Esophagus mucosa (tissue), 1 donor: Measurements from ENCODE around the gene SOX12. TPM values are rescaled to one million over a fixed set of nuclear protein-coding genes. Genes with fewer than 3 reads are reported as not detected.

Experiments used
- ATAC-seq: fragments of 200-7000 bp; cut with Tn5 transposase; one replicate; pipeline ENCODE4 v1.9.1; 2020
- total RNA-seq: library from RNA; stranded (reverse); gene quantifications from one replicate; pipeline ENCODE4 v1.2.4, GENCODE V29; 2023
- donor health status: DM: yes; HTN: yes; CAD: no.

Gene SOX12
- 4.5 TPM for total RNA-seq

DNA sequence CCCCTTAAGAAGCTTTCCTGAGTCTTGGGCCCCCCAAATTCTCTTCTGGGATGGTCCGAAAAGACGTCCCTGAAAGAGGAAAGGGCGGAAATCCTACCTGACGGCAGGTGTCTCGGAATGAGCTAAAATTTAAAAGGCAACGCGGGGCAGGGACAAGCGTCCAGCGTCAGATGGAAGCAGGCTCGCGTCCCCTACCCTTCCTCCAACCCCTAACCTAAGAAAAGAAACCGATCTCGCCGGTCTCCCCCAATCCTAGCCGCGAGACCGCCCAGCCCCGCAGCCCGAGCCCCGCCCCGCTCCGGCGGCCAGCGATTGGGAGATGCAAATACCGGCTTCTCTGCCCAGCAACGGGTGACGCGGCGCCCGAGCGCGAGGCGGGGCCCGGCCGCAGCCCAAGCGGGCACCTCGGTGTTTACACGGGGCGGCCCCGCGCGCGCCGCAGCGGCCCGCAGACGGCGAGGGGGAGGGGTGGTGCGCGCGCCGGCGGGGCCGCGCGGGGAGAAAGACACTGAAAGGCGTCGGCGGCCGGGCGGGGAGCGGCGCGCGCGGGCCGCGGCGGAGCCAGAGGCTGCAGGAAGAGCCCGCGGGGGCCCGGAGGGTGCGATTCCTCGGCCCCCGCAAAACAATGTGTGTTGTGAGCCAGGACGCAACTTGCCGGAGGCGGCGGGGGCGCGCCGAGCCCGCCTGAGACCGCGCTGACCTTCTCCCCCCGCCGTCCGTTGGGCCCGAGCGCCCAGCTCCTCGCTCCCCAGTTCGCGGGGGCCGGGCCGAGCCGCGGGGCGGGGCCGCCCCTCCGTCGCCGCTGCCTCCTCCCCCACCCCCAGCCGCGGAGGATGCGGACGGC is at the start of gene SOX12:
TSS of gene SOX12 (plus strand) at position 508 of the 844 bp plus-strand sequence. CDS start 373 bp downstream, outside the sequence.
- peak; percentile 78 for ATAC-seq

DNA sequence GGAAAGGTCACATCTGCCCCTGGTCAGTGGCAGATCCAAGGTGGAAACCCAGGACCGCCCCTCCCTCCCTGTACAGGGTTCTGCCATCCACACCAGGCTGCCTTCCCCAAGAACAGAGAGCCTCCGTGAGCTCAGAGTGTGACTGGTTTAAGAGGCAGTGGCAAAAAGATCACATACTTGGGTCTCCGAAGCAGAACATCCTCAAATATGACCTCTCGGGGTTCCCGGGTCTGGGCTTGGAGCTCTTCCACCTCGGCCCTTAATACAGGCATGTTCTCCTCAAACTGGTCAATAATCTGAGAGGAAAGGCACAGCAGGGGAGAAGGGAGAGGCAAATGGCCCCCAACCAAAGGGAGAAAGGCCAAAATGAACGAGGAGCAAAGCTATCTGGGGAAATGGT is 49.6 kb upstream of the SOX12 start:
- no peak for ATAC-seq

DNA sequence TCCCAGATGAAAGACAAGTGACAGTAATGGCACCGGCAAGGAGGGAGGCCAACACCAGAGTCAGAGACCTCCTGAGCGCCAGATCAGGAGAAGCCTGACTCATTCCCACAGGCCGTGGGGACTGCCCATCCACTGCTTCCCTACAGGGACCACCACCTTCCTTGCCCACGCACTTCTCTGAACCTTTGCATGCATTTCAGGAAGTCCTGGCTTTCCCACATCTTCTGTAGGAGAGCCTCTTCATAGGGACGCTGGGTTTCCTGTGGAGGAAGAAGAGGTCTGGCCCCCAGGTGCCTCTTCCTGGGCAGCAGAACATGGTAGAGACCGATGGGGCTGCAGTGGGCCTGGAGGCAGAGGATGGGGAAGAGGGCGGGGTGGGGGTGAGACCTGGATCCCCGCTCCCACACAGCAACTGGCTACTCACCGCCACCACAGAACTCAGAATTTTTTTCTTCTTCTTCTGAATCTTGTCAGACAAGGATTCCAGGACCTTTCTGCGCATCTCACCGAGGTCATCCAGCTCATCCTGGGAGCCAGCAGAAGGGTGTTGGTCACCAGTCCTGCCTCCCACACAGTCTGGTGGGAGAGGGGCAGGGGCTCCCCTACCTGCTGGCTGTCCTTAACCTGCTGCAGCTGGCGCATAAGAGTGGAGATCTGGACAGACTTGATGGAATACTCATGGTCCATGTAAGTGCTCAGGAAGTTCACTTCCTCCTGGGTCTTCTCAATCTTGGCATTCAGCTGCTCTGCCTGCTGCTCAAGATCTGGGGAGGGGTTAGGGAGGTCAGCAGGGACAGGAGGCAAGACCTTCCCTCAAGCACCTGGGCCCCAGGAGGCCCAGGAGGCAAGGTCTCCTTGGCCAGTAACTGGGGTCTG is 48.5 kb upstream of the SOX12 start:
- ATAC-seq = no peak

DNA sequence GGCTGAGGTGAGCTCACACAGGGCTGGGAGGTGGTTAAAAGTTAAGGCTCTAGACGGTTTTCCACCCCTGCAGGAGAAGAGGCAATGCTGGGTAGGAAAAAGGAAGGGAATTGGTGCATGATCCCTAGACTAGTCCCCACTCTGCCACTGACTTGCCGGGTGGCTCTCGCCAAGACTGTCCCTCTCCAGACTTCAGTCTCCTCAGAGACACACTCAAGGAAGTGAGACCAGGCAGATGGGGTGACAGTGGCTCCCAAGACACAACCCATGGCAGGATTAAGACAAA is 47.9 kb upstream of the SOX12 start:
- ATAC-seq = no peak

DNA sequence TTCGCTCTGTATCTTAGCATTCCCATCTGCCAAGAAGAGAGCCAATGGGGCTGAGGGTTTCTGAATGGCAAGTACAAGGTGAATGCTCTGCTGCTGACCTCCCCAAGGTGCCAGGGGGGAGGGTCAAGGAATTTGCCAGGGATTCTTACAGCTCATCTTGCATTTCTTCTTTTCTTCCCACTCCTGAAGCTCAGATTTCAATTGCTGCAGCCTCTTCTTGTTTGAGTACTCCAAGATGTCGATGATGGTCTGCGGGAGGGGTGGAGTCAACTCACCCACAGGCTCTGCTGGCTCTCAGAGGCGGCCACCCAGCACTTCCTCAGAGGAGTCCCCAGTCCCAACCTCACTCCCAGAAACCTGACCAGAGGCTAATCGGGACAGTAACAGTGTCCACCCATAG is 47.2 kb upstream of the SOX12 start:
- ATAC-seq = no peak

DNA sequence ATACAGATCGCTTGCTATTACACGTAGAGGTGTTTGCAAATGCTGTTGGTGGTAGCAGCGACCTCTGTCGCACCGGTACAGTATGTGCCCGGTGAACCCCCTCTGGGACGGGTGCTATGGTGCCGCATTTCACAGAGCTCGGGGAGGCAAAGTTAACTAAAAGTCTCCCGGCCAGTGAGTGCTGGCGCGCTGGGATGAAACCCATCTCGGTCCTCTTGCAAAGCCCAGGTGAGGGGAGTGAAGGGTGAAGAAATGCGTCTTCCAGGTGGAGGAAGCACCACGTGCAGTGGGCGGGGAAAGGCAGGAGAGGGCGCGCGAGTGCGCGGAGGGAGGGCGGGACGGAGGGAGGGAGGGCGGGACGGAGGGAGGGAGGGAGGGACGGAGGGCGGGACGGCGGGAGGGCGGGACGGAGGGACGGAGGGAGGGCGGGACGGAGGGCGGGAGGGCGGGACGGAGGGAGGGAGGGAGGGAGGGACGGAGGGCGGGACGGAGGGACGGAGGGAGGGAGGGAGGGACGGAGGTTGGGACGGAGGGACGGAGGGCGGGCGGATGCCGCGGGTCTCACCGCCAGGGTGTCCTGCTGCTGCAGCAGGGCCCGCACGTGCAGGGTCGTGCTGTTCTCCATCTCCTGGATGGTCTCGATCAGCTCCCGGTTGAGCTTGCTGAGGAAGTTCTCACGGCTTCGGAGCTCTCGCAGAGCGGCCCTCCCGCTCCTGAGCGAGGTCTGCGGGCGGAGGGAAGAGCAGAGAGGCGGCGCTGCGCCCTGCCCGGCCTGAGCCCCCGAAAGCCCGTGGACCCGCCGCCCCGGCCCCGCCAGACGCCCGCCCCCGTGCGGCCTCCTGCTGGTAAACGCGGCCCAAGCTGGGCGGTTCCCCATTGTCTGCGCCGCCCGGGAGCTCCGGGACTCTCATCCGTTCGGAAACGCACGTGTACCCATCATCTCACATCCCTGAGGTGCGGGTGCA is 46.5 kb upstream of the SOX12 start:
- ATAC-seq = no peak

DNA sequence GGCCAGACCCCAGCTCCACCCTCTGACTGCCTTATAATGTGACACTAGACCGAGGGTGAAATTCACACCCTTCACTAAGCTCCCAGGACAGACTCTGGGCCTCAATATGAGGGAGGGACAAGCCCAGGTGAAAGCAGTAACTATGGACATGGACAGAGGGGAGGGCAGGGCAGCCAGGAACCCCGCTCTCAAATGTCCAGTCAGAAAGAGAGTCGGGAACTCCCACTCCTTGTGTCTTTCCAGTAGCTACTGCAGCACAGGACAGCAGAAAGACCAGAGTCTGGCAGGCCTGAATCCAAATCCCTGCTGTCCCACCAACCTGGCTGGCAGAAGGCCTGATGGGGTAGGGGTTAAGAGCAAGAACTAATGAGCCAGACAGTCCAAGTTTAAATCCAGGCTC is 41.2 kb upstream of the SOX12 start:
- ATAC-seq = no peak

DNA sequence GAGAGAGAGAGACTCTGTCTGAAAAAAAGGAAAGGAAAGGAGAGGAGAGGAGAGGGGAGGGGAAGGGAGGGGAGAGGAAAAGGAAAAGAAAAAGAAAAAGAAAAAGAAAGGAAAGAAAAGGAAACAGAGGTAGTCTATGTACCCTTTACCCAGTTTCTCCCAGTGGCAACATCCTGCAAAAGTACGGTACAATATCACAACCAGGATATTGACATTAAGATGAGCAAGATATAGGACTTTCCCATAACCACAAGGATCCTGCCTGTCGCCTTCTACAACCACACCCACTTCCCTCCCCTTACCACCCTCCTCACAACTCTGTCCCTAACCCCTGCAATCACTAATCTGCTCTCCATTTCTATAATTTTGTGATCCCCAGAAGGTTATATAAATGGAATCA is 38.8 kb upstream of the SOX12 start:
- no peak for ATAC-seq

DNA sequence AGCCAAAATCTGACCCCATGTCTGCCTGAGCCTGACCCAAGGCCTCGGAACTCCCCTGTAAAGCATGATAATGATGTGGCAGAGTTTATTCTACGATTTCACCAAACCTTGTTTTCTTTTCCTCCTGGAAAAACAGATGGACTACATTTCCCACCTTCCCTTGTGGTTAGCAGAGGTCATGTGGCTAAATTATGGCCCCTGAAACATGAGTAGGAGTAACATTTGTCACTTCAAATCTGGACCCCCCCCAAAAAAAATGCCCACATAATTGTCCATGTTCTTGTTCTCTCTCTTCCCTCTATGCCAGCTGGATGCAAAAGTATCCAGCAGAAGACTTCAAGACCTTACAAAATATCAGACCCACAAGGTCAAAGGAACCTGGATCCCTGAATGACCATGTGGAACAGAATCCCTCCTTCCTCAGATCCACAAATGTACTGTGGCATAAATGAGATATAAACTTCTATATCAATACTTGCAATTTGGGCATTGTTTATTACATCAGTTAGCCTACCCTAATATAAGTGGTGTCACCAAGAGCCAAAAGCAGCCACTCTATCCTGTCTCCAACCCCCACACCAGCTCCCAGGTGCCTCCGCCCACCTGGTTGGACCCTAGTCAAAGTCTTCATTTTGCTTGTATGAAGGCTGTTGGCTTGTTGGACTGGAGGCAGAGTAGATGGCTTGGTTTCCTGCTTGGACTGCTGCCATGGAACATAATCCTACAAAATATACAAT is 36.2 kb upstream of the SOX12 start:
- ATAC-seq = no peak

DNA sequence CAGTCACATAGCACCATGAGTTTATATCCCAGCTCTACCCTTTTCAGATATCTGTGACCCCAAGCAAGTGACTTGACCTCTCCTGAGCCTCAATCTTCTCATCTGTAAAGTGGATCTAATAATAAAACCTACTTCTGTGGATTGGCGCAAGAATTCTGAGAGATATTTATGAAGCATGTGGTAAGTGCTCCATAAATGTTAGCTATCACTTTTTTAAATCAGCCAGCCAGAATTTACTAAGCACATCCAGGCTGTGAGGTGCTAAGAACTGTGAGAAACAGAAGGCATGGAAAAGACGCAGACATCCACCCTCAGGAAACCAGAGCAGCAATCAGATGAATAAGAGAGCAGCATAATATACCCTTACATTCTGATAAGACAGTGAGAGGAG is 35.7 kb upstream of the SOX12 start:
- no peak for ATAC-seq

DNA sequence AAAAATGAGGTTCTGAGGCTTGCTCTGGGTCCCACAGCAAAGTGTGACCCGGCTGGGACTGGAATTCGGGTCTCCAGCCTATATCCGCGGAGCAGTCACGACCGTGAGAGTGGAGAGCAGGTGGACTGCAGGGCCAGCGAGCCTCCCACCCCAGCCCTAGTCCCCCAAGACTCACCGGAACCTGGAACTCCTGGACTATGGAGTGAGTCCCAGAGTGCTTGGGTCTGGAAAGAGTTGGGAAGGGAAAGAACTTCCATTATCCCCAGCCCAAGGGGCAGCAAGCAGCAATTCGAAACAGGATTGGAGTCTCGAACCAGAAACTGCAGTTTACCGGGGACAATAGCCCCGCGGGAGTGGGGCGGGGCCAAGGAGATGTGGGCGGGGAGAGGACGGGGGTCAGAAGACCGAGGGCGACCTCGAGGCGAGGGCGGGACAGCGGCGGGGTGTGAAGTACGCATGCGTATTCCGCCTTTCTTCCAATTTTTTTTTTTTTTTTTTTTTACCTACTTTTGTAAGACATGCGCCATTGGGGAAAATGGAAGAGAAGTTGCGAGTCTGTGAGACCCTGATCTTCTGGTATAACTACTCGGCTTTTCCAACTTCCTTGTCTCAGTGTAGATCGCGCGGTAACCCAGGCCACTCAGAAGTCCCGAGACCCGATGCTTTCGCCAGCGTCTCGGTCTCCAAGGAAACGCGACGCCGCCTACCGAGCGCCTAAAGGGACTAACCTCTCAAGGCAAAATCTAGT is 35.1 kb upstream of the SOX12 start, which contains the start of gene C20orf96:
TSS of gene C20orf96 (minus strand) at position 667 of the 748 bp plus-strand sequence. CDS start at position 527, 140 bp downstream.
- peak; percentile 92 for ATAC-seq

DNA sequence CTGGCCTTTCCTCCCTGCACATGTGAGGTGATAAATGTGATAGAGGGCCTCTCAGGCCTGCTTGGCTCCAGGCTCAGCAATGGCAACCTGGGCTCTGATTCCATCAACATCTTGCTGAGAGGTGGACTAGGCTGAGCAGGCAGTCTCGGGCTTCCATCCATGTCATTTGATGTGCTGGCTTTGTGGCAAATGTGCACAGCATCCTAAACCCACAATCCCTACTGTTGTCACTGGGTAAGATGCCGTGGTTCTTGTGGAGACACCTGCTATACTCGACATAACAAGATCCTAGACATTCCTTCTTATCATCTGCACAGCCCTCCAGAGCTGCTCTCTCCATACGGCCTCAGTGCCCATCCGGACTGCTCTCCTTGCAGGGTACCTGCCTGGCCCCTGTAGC is 30.8 kb upstream of the SOX12 start:
- ATAC-seq = no peak

DNA sequence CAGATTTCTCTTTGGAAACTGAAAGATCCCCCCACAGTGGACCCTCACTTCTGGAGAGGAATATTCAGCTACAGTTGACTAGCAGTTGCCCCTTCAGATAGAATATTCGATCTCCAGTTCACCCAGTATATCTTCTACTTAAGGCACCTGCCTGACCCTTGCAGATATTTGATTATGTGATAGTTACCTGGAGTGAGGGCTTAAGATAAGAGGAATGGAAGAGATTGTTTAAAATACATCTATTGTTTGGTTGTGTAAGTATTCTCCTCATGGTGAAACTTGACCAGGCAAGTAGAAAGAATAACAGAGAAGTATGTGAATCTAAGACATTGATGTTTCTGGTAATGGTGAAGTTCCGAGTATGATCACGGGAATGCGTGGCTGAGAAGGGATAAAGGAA is 29.5 kb upstream of the SOX12 start:
- no peak for ATAC-seq

DNA sequence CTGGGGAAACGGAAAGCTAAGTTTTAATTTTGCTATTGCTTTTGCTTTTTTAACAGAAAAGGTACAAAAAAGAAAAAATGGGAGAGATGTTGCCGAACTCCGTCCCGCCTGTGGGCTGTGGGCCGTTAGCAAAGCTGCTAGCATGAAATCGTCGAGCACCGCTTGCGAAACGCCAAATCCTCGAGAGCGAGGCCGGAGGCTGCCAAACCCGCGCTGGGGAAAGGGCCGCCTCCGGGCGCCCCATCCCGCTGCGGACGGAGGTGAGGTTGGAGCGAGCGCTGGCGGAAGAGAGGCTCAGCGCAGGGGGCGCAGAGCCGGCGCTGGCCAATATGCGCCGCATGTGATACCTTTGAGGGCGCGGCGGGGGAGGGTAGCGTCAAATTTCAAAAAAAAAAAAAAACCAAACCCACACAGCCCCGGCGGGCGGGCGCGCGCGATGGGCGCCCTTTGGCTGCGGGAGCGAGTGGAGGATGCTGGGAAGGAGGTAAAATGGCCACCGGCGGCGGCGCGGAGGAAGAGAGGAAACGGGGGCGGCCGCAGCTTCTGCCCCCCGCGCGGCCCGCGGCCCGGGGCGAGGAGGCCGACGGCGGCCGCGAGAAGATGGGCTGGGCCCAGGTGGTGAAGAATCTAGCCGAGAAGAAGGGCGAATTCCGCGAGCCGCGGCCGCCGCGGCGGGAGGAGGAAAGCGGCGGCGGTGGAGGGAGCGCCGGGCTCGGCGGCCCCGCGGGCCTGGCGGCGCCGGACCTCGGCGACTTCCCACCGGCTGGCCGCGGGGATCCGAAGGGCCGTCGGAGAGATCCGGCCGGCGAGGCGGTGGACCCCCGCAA is 28.0 kb upstream of the SOX12 start, which contains the start of gene ZCCHC3:
TSS of gene ZCCHC3 (plus strand) at position 473 of the 827 bp plus-strand sequence. CDS start at position 490, 17 bp downstream.
- ATAC-seq = peak; percentile 79

DNA sequence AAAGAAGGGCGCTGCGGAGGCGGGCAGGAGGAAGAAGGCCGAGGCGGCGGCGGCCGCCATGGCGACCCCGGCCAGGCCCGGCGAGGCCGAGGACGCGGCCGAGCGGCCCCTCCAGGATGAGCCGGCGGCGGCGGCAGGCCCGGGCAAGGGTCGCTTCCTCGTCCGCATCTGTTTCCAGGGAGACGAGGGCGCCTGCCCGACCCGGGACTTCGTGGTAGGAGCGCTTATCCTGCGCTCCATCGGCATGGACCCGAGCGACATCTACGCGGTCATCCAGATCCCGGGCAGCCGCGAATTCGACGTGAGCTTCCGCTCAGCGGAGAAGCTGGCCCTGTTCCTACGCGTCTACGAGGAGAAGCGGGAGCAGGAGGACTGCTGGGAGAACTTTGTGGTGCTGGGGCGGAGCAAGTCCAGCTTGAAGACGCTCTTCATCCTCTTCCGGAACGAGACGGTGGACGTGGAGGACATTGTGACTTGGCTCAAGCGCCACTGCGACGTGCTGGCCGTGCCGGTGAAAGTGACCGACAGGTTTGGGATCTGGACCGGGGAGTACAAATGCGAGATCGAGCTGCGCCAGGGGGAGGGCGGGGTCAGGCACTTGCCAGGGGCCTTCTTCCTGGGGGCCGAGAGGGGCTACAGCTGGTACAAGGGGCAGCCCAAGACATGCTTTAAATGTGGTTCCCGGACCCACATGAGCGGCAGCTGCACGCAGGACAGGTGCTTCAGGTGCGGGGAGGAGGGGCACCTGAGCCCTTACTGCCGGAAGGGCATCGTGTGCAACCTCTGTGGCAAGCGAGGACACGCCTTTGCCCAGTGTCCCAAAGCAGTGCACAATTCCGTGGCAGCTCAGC is 27.2 kb upstream of the SOX12 start:
- ATAC-seq = peak; percentile 78

DNA sequence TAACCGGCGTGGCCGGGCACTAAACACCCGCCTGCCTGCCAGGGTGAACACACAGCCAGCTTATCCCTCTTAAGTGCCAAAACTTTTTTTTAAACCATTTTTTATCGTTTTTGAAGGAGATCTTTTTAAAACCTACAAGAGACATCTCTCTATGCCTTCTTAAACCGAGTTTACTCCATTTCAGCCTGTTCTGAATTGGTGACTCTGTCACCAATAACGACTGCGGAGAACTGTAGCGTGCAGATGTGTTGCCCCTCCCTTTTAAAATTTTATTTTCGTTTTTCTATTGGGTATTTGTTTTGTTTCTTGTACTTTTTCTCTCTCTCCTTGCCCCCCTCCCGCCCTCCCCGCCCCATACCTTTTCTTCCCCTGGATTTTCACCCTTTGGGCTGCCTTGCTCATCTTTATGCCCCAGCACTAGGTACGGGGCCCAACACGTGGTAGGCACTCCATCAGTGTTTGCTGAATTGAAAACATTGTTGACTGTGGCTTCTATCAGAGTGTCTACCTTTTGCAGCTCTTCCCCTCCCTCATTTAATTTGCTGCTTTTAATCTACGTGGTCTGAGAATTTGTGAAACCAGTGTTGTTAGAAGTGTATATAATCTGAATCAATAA is 26.5 kb upstream of the SOX12 start:
- no peak for ATAC-seq

DNA sequence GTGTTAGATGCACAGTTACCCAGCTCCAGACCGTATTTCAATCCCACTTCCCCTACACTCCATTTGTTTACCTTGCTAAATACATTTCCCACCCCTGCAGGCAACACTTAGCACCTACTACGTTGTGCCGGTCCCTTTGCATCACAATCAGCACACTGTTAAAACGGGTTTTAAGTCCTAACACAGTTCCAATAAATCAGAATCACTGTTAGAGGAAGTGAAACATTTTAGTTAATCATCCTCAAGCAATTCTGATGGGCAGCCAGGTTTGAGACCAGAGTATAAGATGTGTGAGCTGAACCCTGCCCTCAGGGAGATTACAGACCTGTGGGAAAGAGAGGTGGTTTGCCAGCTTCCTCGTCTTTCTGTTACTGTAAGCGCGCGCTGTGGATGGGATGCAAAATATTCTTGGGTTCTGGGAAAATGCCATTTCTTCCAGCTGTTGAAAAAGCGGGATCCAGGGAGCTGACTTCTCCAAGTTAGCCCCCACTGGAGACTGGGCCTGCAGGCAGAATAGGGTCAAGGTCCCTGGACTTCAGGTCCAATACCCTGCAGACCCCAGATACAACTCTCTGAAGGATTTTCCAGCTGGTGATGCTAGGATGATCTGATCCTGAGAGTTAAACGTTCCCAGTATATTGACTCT is 24.9 kb upstream of the SOX12 start:
- ATAC-seq = no peak
